AG04449 (cell line): ENCODE results near the gene RHOU.

ENCODE experiments used
- CTCF ChIA-PET: fragments of 350-600 bp; formaldehyde crosslinking; extraction: SDS; loops from one replicate; lab custom pipeline; 2021; ENCODE audit warnings: antibody characterized with exemption; lab: Yijun Ruan, JAX
- POLR2A ChIA-PET: fragments of 400-600, 350-600 bp; formaldehyde crosslinking; extraction: SDS; loops from one replicate; lab custom pipeline; 2020; ENCODE audit warnings: antibody characterized with exemption, inconsistent platforms; lab: Yijun Ruan, JAX
- DNase-seq: peaks from one replicate; pipeline ENCODE4 v3.0.0-alpha.2; 2010; ENCODE audit warnings: low read depth, low spot score
- H3K4me3 ChIP-seq: 2 replicates; pipeline ENCODE4 v1.5.1; 2011; ENCODE audit warnings: low read depth, mild to moderate bottlenecking, control low read depth, low read length
- TF ChIP-seq, protein P1 (sequence below): IDR thresholded peaks from one replicate; pipeline ENCODE4 v1.5.1; 2011; ENCODE audit warnings: mild to moderate bottlenecking, moderate library complexity, low read length, control low read depth, inconsistent platforms; ENCODE audit not compliant: insufficient read depth; ENCODE audit errors: missing control alignments

Gene RHOU

DNA sequence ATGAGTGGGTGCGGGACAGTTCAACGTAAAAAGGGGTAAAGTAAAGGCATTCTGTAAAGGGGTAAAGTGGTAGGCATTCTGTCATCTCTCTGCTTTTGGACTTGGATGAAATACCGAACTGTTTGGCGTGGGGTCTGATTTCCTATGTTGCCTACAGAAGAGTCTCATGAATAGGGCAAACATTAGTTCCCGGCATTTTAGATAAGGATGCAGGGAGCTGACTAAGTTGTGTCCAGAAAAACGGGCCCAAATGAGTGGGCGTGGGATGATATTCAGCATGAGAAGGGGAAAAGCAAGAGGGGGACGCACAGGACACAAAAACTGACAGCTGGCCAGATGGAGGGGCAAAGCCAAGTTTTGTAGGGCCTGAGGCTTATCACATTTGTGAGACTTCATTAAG is 2.9 kb upstream of the RHOU start:
- no peak for DNase-seq
- ChIA-PET CTCF (interaction anchor here (6.5 kb wide), 1 partner anchor 496 kb away, joined by 66 read pairs; no protein-coding TSS in a partner anchor), POLR2A (no interaction called here)
- TF ChIP-seq, protein P1, sequence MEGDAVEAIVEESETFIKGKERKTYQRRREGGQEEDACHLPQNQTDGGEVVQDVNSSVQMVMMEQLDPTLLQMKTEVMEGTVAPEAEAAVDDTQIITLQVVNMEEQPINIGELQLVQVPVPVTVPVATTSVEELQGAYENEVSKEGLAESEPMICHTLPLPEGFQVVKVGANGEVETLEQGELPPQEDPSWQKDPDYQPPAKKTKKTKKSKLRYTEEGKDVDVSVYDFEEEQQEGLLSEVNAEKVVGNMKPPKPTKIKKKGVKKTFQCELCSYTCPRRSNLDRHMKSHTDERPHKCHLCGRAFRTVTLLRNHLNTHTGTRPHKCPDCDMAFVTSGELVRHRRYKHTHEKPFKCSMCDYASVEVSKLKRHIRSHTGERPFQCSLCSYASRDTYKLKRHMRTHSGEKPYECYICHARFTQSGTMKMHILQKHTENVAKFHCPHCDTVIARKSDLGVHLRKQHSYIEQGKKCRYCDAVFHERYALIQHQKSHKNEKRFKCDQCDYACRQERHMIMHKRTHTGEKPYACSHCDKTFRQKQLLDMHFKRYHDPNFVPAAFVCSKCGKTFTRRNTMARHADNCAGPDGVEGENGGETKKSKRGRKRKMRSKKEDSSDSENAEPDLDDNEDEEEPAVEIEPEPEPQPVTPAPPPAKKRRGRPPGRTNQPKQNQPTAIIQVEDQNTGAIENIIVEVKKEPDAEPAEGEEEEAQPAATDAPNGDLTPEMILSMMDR, result no peak
- no peak overlapping the region for H3K4me3 ChIP-seq

DNA sequence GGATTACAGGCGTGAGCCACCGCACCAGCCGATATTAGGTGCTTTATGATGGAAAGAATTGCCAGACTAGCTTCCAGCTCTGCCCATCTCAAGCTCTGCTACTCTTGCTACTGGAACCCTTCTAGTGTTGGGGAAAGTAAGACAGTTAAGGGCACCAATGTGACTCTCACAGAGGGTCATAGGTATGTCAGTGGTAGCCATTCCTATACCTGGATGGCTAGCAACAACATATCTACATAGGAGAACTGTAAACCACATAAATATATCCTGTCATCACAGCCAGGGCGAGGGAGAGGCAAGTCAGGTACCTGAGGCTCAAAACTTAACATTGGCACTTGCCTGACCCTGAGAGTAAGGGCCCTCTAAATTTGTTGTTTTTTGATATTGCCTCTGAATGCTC is 1.7 kb upstream of the RHOU start:
- H3K4me3 ChIP-seq, result no peak overlapping the region
- TF ChIP-seq, protein P1, result no peak
- CTCF ChIA-PET, result interaction anchor here (1.0 to 6.5 kb wide), 2 partner anchors 19 to 495 kb away, joined by 3 to 66 read pairs; no protein-coding TSS in a partner anchor
- POLR2A ChIA-PET, result no interaction called here
- no peak for DNase-seq

DNA sequence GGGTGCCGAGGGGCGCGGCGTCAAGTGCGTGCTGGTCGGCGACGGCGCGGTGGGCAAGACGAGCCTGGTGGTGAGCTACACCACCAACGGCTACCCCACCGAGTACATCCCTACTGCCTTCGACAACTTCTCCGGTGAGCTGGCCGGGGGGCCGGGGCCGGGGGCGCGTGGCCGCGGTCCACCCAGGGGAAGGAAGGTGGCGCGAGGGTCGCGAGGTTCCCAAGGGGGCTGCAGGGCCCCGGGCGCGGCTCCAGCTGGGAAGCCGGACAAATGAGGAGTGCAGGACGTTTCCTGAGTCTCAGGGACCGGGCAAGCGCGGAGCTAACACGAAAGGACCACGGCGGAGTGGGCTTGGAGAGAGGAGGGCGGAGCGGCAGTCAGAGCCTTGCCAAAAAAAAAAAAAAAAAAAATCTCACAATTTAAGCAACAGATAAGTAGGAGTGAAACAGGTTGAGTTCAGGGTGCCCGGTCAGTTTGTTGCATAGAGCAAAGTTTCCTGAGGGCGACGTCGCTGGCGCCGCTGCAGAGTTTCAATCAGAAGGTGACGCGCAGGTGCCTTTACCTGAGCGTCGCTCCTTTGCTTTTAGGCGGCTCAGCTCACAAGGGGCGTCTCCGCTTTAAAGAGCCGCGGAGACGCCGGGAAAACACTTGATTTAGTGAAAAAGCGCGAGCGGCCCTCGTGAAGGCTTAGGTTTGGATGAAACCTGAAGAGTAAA is 750 bp downstream of the RHOU start:
- CTCF ChIA-PET, result interaction anchor here (1.0 to 6.5 kb wide), 5 partner anchors 8 to 522 kb away, joined by 3 to 66 read pairs (median 4); no protein-coding TSS in a partner anchor
- no peak for DNase-seq
- POLR2A ChIA-PET, result no interaction called here
- TF ChIP-seq, protein P1, result no peak
- H3K4me3 ChIP-seq, result peak overlapping the region; percentile 59

DNA sequence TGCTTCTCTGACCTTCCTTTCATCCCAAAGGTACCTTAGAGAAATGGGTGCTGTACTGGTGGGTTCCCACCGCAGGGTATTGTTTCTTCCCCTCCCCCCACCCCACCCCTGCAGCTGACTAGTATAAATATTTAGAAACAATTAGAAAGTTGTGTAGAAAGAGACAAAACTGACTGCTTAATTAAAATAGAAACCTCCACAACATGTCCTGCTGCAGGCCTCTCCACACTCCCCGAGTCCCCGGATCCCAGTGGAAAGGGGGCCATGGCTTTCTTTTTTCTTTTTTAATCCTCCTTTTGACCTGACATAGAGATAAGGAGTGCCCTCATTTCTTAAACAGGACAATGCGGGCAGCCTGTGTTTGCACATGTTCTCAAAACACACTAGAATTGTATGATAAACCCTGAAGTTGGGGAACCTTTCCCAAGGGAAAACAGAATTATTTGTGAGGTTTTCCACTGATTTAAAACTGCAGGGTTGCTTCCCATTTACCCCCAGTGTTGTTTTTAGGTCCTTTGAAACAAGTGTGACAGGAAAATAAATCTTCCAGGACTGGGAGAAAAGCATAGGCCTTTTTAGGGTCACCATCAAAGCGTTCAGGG is 1.7 kb downstream of the RHOU start:
- TF ChIP-seq, protein P1, result no peak
- CTCF ChIA-PET, result interaction anchor here (1.0 to 6.5 kb wide), 5 partner anchors 9 to 521 kb away, joined by 3 to 66 read pairs (median 4); no protein-coding TSS in a partner anchor
- POLR2A ChIA-PET, result no interaction called here
- no peak for DNase-seq
- no peak overlapping the region for H3K4me3 ChIP-seq

DNA sequence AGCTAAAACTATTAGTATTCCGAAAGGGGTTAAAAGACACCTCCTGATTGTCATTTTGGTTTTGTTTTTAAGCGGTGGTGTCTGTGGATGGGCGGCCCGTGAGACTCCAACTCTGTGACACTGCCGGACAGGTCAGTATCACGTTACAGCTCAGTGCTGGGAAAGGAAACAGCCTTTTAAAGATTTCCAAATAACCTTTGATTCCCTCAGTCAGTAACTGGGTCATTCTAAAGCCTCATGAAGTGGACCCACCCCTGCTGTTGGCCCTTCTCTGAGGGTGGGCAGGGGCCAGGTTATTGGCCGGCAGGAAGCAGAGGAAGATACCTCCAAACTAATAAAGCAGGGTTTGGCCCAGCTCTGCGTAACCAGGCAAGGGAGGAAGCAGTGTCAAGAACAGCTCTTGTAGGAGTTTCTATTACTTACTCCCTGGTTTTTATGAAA is 2.3 kb downstream of the RHOU start:
- ChIA-PET POLR2A (no interaction called here), CTCF (interaction anchor here (2.7 kb wide), 1 partner anchor 490 kb away, joined by 12 read pairs; no protein-coding TSS in a partner anchor)
- H3K4me3 ChIP-seq, result no peak overlapping the region
- DNase-seq, result no peak
- TF ChIP-seq, protein P1, result no peak

DNA sequence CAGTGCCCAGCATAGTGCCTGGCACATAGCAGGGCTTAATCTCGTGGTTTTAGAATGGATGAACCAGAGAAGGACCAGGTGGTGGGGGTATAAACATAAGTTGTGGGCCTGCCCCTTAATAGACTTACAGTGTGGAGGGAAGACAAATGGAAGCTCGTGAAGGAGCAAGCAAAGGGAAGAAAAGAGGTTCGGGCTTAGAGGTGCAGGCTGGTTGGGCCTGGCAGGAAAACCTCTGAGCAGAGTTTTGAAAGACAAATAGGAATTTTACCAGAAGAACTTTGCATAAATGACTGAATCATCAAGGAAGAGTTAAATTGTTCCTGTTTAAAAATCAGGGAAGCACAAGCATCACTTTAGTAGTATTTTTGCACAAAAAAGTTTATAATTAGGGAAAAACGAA is 4.5 kb downstream of the RHOU start:
- ChIA-PET POLR2A (no interaction called here), CTCF (interaction anchor here (0.7 to 1.5 kb wide), 3 partner anchors 41 to 488 kb away, joined by 3 to 6 read pairs (median 4); no protein-coding TSS in a partner anchor)
- DNase-seq, result no peak
- H3K4me3 ChIP-seq, result no peak overlapping the region
- TF ChIP-seq, protein P1, result no peak
